Activated CD4-positive, alpha-beta memory T cell treated with anti-CD3 and anti-CD28 coated beads for 36 hours (primary cell): ENCODE data around the gene NDOR1. TPM values are rescaled to one million over a fixed set of nuclear protein-coding genes. Genes with fewer than 3 reads are reported as not detected.

ENCODE experiments used
- CTCF ChIA-PET: fragments of 350-600 bp; sonication (Branson Sonifier 250); formaldehyde crosslinking; loops from one replicate; lab custom pipeline; 2021; ENCODE audit warnings: antibody characterized with exemption, inconsistent platforms; lab: Charles Lee
- POLR2A ChIA-PET: fragments of 350-600 bp; sonication (Branson Sonifier 250); formaldehyde crosslinking; loops from one replicate; lab custom pipeline; 2021; ENCODE audit warnings: antibody characterized with exemption; lab: Charles Lee
- DNase-seq: peaks from one replicate; pipeline ENCODE4 v3.0.0-alpha.2; 2020
- H3K27ac Mint-ChIP-seq: one replicate; pipeline ENCODE4 v1.8.0; 2021; ENCODE audit warnings: mixed read lengths
- H3K27me3 Mint-ChIP-seq: one replicate; pipeline ENCODE4 v1.8.0; 2021; ENCODE audit warnings: mixed read lengths
- H3K36me3 Mint-ChIP-seq: one replicate; pipeline ENCODE4 v1.8.0; 2021; ENCODE audit warnings: mixed read lengths
- H3K4me1 Mint-ChIP-seq: one replicate; pipeline ENCODE4 v1.8.0; 2021; ENCODE audit warnings: low read depth, mixed read lengths
- H3K4me3 Mint-ChIP-seq: one replicate; pipeline ENCODE4 v1.8.0; 2021; ENCODE audit warnings: mild to moderate bottlenecking, mixed read lengths
- H3K9me3 Mint-ChIP-seq: one replicate; pipeline ENCODE4 v1.8.0; 2021; ENCODE audit warnings: mixed read lengths
- intact Hi-C: fragments of 100-400 bp; cut with micrococcal nuclease; formaldehyde crosslinking; loops from one replicate; pipeline ENCODE4 v1.15.1; 2023
- total RNA-seq, 2 experiments: library from RNA; stranded (reverse); gene quantifications; one replicate each; pipeline ENCODE4 v1.2.3, GENCODE V29; 2021

Gene NDOR1
- total RNA-seq, 2 experiments from 2014 or later: 29.4 to 31.3 TPM

- Mint-ChIP-seq H3K9me3 (no peaks in the 10 kb centered on the region), H3K27me3 (peaks cover 33% of the 10 kb centered on the region), H3K4me1 (peaks cover 6% of the 10 kb centered on the region), H3K4me3 (no peak within 1 kb of the TSS), H3K36me3 (no peaks in the 10 kb centered on the region), H3K27ac (no peak within 1 kb of the TSS)
- DNase-seq: no peak
- ChIA-PET POLR2A (no interaction called here), CTCF (interaction anchor here (1.2 to 1.5 kb wide), 2 partner anchors 74 to 102 kb away, joined by 3 to 5 read pairs; no protein-coding TSS in a partner anchor)
- intact Hi-C loops: no loop called here
Observed at GRCh38 chr9:137169896-137170358, 35.6 kb upstream of the NDOR1 start, which contains the start of gene LRRC26. TSS of gene LRRC26 (minus strand) at chr9:137170051. CDS start at chr9:137169943, 108 bp downstream.

- Mint-ChIP-seq H3K27me3 (peaks cover 27% of the 10 kb centered on the region), H3K9me3 (no peaks in the 10 kb centered on the region), H3K4me1 (peaks cover 6% of the 10 kb centered on the region), H3K36me3 (no peaks in the 10 kb centered on the region), H3K27ac (no peak overlapping the region), H3K4me3 (no peak overlapping the region)
- intact Hi-C loops: no loop called here
- ChIA-PET POLR2A (interaction anchor here (1.3 kb wide), 1 partner anchor 18 kb away, joined by 5 read pairs; the partner anchor contains the start of genes ANAPC2 and SSNA1), CTCF (interaction anchor here (1.2 to 1.5 kb wide), 2 partner anchors 75 to 103 kb away, joined by 3 to 5 read pairs; no protein-coding TSS in a partner anchor)
- DNase-seq: no peak
Observed at GRCh38 chr9:137170486-137171148, 34.9 kb upstream of the NDOR1 start.

DNA sequence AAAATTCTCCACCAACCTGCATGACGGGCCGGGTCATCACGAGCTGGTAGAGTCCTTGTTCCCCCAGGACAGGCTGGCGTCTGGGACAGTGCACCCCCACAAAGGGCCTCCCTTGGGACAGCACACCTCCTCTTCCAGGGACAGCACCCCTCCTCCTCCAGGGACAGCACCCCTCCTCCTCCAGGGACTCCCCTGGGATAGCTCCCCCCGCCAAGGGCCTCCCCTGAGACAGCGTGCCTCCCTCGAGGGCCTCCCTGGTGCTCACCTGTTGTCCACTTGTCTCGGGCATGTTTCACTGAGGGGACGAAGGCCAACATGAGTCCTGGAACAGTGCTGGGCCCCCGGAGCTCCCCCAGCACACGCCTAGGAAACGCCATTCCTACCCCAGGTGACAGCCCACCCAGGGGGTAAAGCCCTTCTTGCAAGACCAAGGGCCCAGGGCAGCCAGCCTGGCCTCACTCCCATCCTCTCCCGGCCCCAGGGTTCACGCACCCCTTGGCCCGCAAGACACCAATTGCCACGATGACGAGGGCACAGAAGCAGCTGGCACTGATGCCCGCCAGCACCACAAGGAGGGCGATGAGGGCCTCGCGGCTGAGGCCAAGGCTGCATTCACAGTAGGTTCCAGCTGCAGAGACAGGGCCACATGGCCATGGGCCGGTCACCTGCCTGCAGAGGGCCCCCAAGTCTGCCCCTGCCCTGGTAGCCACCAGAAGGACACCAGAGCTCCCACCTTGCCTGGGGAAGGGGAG, 34.2 kb upstream of the NDOR1 start:
- ChIA-PET CTCF (interaction anchor here (1.5 kb wide), 1 partner anchor 76 kb away, joined by 5 read pairs; no protein-coding TSS in a partner anchor), POLR2A (interaction anchor here (1.3 kb wide), 1 partner anchor 17 kb away, joined by 5 read pairs; the partner anchor contains the start of genes ANAPC2 and SSNA1)
- Mint-ChIP-seq H3K4me1 (peaks cover 6% of the 10 kb centered on the region), H3K27me3 (peaks cover 26% of the 10 kb centered on the region), H3K36me3 (no peaks in the 10 kb centered on the region), H3K4me3 (no peak overlapping the region), H3K27ac (no peak overlapping the region), H3K9me3 (no peaks in the 10 kb centered on the region)
- DNase-seq: no peak
- intact Hi-C loops: no loop called here

- Mint-ChIP-seq H3K4me3 (no peak overlapping the region), H3K9me3 (no peaks in the 10 kb centered on the region), H3K4me1 (peaks cover 2% of the 10 kb centered on the region), H3K27me3 (peaks cover 19% of the 10 kb centered on the region), H3K36me3 (no peaks in the 10 kb centered on the region), H3K27ac (no peak overlapping the region)
- DNase-seq: no peak
- CTCF ChIA-PET: interaction anchor here (1.8 kb wide), 1 partner anchor 63 kb away, joined by 6 read pairs; no protein-coding TSS in a partner anchor
- intact Hi-C loops: no loop called here
- POLR2A ChIA-PET: no interaction called here
Observed at GRCh38 chr9:137172901-137173795, 32.4 kb upstream of the NDOR1 start.

- intact Hi-C loops: no loop called here
- no peaks in the 10 kb centered on the region for H3K9me3 Mint-ChIP-seq
- H3K4me3 Mint-ChIP-seq: no peak overlapping the region
- no peaks in the 10 kb centered on the region for H3K36me3 Mint-ChIP-seq
- peaks cover 17% of the 10 kb centered on the region for H3K27me3 Mint-ChIP-seq
- POLR2A ChIA-PET: interaction anchor here (0.5 kb wide), 1 partner anchor 86 kb away, joined by 3 read pairs; no protein-coding TSS in a partner anchor
- H3K4me1 Mint-ChIP-seq: no peaks in the 10 kb centered on the region
- H3K27ac Mint-ChIP-seq: no peak overlapping the region
- CTCF ChIA-PET: interaction anchor here (1.1 to 3.2 kb wide), 3 partner anchors 37 to 62 kb away, joined by 3 to 13 read pairs (median 6); no protein-coding TSS in a partner anchor
- no peak for DNase-seq
Observed at GRCh38 chr9:137173796-137174664, 31.5 kb upstream of the NDOR1 start.

DNA sequence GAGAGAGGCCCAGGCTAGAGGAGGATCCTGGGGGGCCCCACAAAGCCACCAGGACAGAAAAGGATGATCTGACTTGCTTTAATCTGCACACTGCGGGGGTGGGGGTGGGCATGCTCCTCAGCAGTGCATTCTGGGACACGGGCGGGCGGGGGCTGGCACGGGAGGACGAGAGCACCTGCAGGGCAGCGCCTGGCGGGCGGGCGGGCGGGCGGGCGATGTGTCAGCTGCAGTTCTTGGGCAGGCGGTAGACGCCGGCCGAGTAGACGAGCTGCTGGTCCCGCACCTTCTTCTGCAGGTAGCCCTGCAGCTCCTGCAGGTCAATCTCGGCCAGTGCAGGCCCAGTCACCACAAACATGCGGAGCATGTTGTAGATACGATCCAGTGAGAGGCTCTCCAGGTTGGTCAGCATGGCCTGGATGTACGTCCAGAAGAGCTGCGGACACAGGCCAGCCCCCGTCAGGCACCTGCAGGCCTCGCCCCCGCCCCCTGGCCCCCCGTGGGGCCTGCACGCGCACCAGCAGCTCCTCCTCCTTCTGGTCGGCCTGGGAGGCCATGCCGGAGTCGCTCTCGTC, 30.7 kb upstream of the NDOR1 start:
- Mint-ChIP-seq H3K9me3 (no peaks in the 10 kb centered on the region), H3K4me3 (no peak overlapping the region), H3K27ac (no peak overlapping the region), H3K36me3 (no peaks in the 10 kb centered on the region), H3K27me3 (peaks cover 15% of the 10 kb centered on the region), H3K4me1 (no peaks in the 10 kb centered on the region)
- ChIA-PET POLR2A (interaction anchor here (0.5 kb wide), 1 partner anchor 87 kb away, joined by 3 read pairs; no protein-coding TSS in a partner anchor), CTCF (interaction anchor here (0.6 to 3.2 kb wide), 4 partner anchors 38 to 107 kb away, joined by 3 to 13 read pairs (median 6); no protein-coding TSS in a partner anchor)
- intact Hi-C loops: no loop called here
- peak; percentile 45 for DNase-seq

DNA sequence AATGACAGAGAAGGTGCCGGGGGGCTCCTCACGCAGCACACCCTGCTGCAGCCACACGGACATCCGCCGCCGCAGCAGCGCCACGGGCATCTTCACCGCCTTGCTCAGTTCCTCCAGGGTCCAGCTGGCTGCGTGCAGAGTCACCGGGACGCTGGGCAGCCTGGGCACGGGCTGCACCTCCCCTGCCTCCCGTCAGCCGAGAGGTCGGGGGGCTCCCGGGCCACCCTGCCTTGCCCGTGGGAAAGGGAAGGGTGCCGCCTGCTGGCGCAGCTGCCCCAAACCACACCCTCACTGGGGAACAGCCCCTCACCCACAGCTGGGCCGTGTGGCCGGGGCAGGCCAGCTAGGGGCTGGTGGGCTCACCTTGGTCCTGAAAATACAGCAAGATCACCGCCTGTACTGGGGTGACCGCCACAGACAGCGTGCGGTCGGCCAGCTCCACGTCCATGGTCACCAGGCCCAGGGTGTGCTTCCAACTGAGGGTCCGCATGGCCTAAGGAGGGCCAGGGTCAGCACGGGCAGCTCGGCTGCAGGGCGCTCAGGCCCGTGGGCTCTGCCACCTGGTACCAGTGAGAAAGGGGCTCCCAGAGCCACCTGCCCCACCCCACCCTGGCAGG, 30.0 kb upstream of the NDOR1 start:
- Mint-ChIP-seq H3K9me3 (no peaks in the 10 kb centered on the region), H3K36me3 (no peaks in the 10 kb centered on the region), H3K4me1 (no peaks in the 10 kb centered on the region), H3K4me3 (no peak overlapping the region), H3K27ac (no peak overlapping the region), H3K27me3 (peaks cover 9% of the 10 kb centered on the region)
- ChIA-PET CTCF (interaction anchor here (1.0 to 3.2 kb wide), 5 partner anchors 46 to 80 kb away, joined by 3 to 13 read pairs (median 3); partner anchors contain the start of gene TUBB4B), POLR2A (no interaction called here)
- intact Hi-C loops: no loop called here
- peak; percentile 54 for DNase-seq

DNA sequence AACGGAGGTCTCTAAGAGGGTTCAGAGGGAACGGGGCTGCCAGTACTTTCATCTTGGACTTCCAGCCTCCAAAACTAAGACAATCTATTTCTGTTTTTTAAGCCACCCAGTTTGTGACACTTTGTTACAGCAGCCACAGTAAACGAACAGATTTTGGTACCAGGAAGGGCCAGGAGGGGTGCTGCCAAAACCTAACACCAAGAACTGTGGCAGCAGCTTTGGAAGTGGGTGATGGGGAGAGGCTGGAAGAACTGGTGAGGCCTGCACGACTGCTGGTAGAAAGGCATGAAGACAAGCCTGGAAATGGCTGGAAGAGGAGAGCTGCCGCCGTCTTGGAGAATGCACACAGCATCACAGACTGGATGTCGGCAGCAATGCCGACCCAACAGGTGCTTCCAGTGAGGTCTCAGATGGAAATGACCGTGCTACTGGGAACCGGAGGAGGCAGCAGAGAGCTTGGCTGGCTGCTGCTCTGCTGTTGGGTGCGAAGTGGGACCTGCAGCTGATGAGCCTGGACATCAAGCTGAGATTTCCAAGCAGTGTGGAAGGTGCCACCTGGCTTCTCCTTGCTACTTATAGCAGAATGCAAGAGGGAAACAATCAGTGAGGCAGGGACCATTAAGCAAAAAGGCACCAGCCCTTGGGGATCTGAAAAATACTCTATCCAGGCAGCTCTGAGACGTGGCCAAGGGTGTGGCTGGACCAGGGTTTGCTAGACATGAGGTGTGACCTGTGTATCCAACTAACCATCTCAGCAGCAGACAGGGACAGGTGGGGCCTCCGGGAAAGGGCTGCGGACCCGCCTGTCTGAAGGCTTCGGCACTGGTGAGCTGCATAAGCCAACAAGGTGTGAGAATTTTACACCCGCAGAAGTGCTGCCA, 29.0 kb upstream of the NDOR1 start:
- intact Hi-C loops: no loop called here
- POLR2A ChIA-PET: no interaction called here
- Mint-ChIP-seq H3K27ac (no peak overlapping the region), H3K4me3 (no peak overlapping the region), H3K4me1 (no peaks in the 10 kb centered on the region), H3K9me3 (no peaks in the 10 kb centered on the region), H3K36me3 (no peaks in the 10 kb centered on the region), H3K27me3 (peaks cover 6% of the 10 kb centered on the region)
- CTCF ChIA-PET: interaction anchor here (0.6 to 3.2 kb wide), 17 partner anchors 13 to 358 kb away, joined by 3 to 13 read pairs (median 3); partner anchors contain the start of genes CYSRT1, MAN1B1, RNF224 and SSNA1
- DNase-seq: peak; percentile 45

GRCh38 chr9:137178201-137178938, 27.1 kb upstream of the NDOR1 start:
- Mint-ChIP-seq H3K9me3 (no peaks in the 10 kb centered on the region), H3K4me3 (no peak overlapping the region), H3K27me3 (peaks cover 3% of the 10 kb centered on the region), H3K36me3 (peaks cover 5% of the 10 kb centered on the region), H3K27ac (no peak overlapping the region), H3K4me1 (no peaks in the 10 kb centered on the region)
- ChIA-PET CTCF (interaction anchor here (0.6 kb wide), 1 partner anchor 58 kb away, joined by 4 read pairs; no protein-coding TSS in a partner anchor), POLR2A (no interaction called here)
- no peak for DNase-seq
- intact Hi-C loops: no loop called here
